Ishikawa (cell line): ENCODE measurements around the gene MYEOV.

ENCODE experiments used
- CEBPB ChIP-seq: IDR thresholded peaks from 2 replicates; pipeline ENCODE4 v1.6.1; 2012
- CREB1 ChIP-seq: IDR thresholded peaks from 2 replicates; pipeline ENCODE4 v1.6.1; 2012; ENCODE audit warnings: low read depth
- EGR1 ChIP-seq: IDR thresholded peaks from 2 replicates; pipeline ENCODE4 v1.6.1; 2012
- EP300 ChIP-seq: IDR thresholded peaks from 2 replicates; pipeline ENCODE4 v1.6.1; 2012; ENCODE audit warnings: borderline replicate concordance
- MAX ChIP-seq: IDR thresholded peaks from 2 replicates; pipeline ENCODE4 v1.6.1; 2012
- RAD21 ChIP-seq: IDR thresholded peaks from 2 replicates; pipeline ENCODE4 v1.6.1; 2012; ENCODE audit warnings: low read depth
- REST ChIP-seq: IDR thresholded peaks from 2 replicates; pipeline ENCODE4 v1.6.1; 2012; ENCODE audit warnings: low read depth, mild to moderate bottlenecking
- TAF1 ChIP-seq: IDR thresholded peaks from 2 replicates; pipeline ENCODE4 v1.6.1; 2012; ENCODE audit warnings: low read depth, mild to moderate bottlenecking
- TCF12 ChIP-seq: IDR thresholded peaks from 2 replicates; pipeline ENCODE4 v1.6.1; 2012; ENCODE audit warnings: low read depth
- TEAD4 ChIP-seq: IDR thresholded peaks from 2 replicates; pipeline ENCODE4 v1.6.1; 2012
- USF1 ChIP-seq: IDR thresholded peaks from 2 replicates; pipeline ENCODE4 v1.6.1; 2012
- YY1 ChIP-seq: IDR thresholded peaks from 2 replicates; pipeline ENCODE4 v1.6.1; 2012; ENCODE audit warnings: low read depth

- no peak for TF ChIP-seq EP300
- TF ChIP-seq TEAD4: no peak
- no peak for TF ChIP-seq REST
- no peak for TF ChIP-seq RAD21
- TF ChIP-seq EGR1: no peak
- TF ChIP-seq CREB1: no peak
- TF ChIP-seq CEBPB: no peak
- no peak for TF ChIP-seq TCF12
- no peak for TF ChIP-seq USF1
- TF ChIP-seq MAX: no peak
- no peak for TF ChIP-seq YY1
- no peak for TF ChIP-seq TAF1
Measured at GRCh38 chr11:69252490-69252837, 41.5 kb upstream of the MYEOV start.
